Ascending aorta (tissue), 2 donors: ENCODE measurements around the gene LAMC1. TPM values are rescaled to one million over a fixed set of nuclear protein-coding genes. Genes with fewer than 3 reads are reported as not detected.

Experiments used
- DNase-seq, 2 donors: peaks; one replicate each; pipeline ENCODE4 v3.0.0-alpha.2; 2019; ENCODE audit warnings: low spot score in 2 of 2
- H3K27ac ChIP-seq, 2 donors: fragments of 200-600 bp; sonication (generic); one replicate each; pipeline ENCODE4 v1.5.1; 2016 to 2017; ENCODE audit warnings: mild to moderate bottlenecking in 1 of 2
- H3K27me3 ChIP-seq: fragments of 200-600 bp; sonication (generic); one replicate; pipeline ENCODE4 v1.5.1; 2017
- H3K36me3 ChIP-seq, 2 donors: fragments of 200-600 bp; sonication (generic); one replicate each; pipeline ENCODE4 v1.5.1; 2016
- H3K4me1 ChIP-seq, 2 donors: fragments of 200-600 bp; sonication (generic); one replicate each; pipeline ENCODE4 v1.5.1; 2016 to 2017; ENCODE audit warnings: mild to moderate bottlenecking in 1 of 2
- H3K4me3 ChIP-seq, 2 donors: fragments of 200-600 bp; sonication (generic); one replicate each; pipeline ENCODE4 v1.5.1; 2016 to 2017; ENCODE audit warnings: mild to moderate bottlenecking in 1 of 2
- H3K9me3 ChIP-seq, 2 donors: fragments of 200-600 bp; sonication (generic); one replicate each; pipeline ENCODE4 v1.5.1; 2016
- intact Hi-C: fragments of 100-400 bp; cut with DNase I; formaldehyde crosslinking; loops from one replicate; pipeline ENCODE4 v1.15.1; 2023
- total RNA-seq: library from RNA; depleted of rRNA; stranded (reverse); fragments of >200 nt; gene quantifications from one replicate; pipeline ENCODE4 v1.1.0, GENCODE V29; 2016
- TF ChIP-seq, protein P1 (sequence below), 3 experiments: fragments of 200-600 bp in 2 of 3; fragments of 450-650 bp in 1 of 3; sonication (generic) in 2 of 3; IDR thresholded peaks; one replicate each; pipeline ENCODE4 v1.5.1; 2016 to 2019; ENCODE audit warnings: antibody characterized with exemption in 3 of 3, mild to moderate bottlenecking in 1 of 3, moderate library complexity in 1 of 3

LAMC1 gene
- total RNA-seq, 1 donor from 2014 or later = 166 TPM

DNA sequence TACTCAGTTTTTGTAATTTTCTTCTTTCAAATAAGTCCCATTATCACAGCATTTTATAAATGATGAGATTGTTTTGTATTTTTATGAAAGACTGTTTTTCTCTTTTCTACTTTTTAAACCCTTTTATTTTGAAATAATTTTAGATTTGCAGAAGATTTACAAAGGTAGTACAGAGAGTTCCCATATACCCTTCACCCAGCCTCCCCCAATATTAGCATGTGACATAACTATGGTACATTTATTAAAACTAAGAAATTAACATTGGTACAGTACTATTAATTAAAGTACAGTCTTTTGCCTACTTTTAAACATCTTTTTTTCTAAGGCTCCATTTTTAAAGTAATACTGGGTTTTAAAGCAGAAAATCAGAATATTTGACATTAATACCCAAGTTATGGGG, 127.2 kb downstream of the LAMC1 start:
- H3K36me3 ChIP-seq = no peaks in the 10 kb centered on the region
- no peak for DNase-seq
- TF ChIP-seq, protein P1, sequence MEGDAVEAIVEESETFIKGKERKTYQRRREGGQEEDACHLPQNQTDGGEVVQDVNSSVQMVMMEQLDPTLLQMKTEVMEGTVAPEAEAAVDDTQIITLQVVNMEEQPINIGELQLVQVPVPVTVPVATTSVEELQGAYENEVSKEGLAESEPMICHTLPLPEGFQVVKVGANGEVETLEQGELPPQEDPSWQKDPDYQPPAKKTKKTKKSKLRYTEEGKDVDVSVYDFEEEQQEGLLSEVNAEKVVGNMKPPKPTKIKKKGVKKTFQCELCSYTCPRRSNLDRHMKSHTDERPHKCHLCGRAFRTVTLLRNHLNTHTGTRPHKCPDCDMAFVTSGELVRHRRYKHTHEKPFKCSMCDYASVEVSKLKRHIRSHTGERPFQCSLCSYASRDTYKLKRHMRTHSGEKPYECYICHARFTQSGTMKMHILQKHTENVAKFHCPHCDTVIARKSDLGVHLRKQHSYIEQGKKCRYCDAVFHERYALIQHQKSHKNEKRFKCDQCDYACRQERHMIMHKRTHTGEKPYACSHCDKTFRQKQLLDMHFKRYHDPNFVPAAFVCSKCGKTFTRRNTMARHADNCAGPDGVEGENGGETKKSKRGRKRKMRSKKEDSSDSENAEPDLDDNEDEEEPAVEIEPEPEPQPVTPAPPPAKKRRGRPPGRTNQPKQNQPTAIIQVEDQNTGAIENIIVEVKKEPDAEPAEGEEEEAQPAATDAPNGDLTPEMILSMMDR (IDR thresholded peaks at IDR 0.05) = no peak
- H3K9me3 ChIP-seq = no peaks in the 10 kb centered on the region
- H3K4me1 ChIP-seq = peaks cover 0 to 13% of the 10 kb centered on the region in 2 donors
- H3K27me3 ChIP-seq = no peaks in the 10 kb centered on the region
- intact Hi-C loops = loop anchor here (2.0 kb wide), 1 partner anchor 68 kb away; no protein-coding TSS in a partner anchor
- no peak overlapping the region for H3K27ac ChIP-seq
- no peak overlapping the region for H3K4me3 ChIP-seq

DNA sequence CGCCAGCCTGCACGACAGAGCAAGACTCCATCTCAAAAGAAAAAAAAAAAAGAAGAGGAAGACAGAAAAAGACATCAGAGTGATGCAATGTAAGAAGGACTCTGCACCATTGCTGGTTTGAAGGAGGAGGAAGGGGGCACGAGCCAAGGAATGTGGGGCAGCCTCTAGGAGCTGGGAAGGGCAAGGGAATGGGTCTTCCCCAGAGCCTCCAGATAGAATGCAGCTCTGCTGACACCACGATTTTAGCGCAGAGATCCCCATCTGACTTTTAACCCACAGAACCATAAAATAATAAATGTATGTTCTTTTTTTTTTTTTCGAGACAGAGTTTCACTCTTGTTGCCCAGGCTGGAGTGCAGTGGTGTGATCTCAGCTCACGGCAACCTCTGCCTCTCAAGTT, 129.0 kb downstream of the LAMC1 start:
- H3K4me1 ChIP-seq = peaks cover 0 to 13% of the 10 kb centered on the region in 2 donors

DNA sequence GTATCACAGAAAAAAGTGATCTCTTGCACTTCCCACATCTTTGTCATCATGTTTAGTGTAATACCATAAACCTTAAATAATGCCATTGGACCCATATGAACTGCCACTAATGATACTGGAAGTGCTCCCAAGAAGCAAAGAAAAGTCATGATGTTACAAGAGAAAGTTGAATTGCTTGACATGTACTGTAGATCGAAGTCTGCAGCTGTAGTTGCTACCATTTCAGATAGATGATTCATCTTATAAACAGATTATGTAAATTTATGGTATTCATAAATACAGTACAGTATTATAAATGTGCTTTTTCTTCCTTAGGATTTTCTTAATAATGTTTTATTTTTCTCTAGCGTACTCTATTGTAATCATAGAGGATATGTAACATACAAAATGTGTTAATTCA, 132.7 kb downstream of the LAMC1 start:
- Histone ChIP-seq H3K27ac (no peak overlapping the region), H3K4me3 (no peak overlapping the region), H3K4me1 (no peaks in the 10 kb centered on the region), H3K36me3 (no peaks in the 10 kb centered on the region), H3K27me3 (no peaks in the 10 kb centered on the region), H3K9me3 (no peaks in the 10 kb centered on the region)
- intact Hi-C loops = no loop called here
- DNase-seq = no peak
- TF ChIP-seq, protein P1 (IDR thresholded peaks at IDR 0.05) = no peak

More for the DNA sequence above, 129.0 kb downstream of the LAMC1 start:
- H3K9me3 ChIP-seq = no peaks in the 10 kb centered on the region
- H3K36me3 ChIP-seq = no peaks in the 10 kb centered on the region
- no peak overlapping the region for H3K4me3 ChIP-seq
- TF ChIP-seq, protein P1 (IDR thresholded peaks at IDR 0.05) = no peak
- no peak for DNase-seq
- H3K27me3 ChIP-seq = no peaks in the 10 kb centered on the region
- intact Hi-C loops = no loop called here
- no peak overlapping the region for H3K27ac ChIP-seq

DNA sequence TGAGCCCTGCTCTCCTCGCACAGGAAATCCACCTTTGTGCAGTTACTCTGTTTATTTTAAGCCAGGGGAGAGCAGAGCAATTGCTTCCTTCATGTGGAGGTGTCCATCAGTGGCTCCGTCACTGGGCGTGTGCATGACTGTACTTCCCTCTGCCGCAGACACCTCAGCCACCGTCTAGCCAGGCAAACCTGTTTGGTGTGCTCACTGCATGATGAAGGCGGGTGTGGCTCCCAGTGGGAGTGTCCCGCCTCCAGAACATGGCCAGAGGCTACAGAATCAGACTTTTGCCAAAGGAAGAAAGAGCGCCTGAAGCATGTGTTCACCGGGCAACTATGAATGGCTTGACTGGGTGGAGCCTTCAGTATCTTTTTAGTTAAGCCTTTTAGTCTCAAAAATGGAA, 136.7 kb downstream of the LAMC1 start:
- no peak for DNase-seq
- intact Hi-C loops = no loop called here
- no peaks in the 10 kb centered on the region for H3K9me3 ChIP-seq
- H3K27me3 ChIP-seq = no peaks in the 10 kb centered on the region
- TF ChIP-seq, protein P1 (IDR thresholded peaks at IDR 0.05) = no peak
- no peak overlapping the region for H3K27ac ChIP-seq
- no peaks in the 10 kb centered on the region for H3K4me1 ChIP-seq
- H3K4me3 ChIP-seq = no peak overlapping the region
- H3K36me3 ChIP-seq = no peaks in the 10 kb centered on the region

DNA sequence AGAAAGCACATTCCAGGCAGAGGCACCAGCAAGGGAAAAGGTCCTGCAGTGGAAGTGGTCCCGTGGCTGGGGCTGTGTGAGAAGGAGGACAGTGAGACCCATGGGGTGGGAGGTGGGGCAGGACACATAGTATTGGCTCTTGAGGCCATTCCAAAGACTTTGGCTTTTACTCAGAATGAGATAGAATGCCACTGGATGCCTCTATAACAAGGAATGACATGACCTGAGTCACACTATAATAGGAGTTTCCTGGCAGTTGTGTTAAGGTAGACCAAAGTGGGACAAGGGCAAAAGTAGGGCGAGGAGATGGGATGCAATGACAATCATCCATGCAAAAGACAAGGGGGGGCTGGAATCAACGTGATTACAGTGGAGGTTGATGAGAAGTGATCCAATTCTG, 138.2 kb downstream of the LAMC1 start:
- Histone ChIP-seq H3K4me3 (no peak overlapping the region), H3K4me1 (no peaks in the 10 kb centered on the region), H3K9me3 (no peaks in the 10 kb centered on the region), H3K27ac (no peak overlapping the region), H3K36me3 (no peaks in the 10 kb centered on the region), H3K27me3 (no peaks in the 10 kb centered on the region)
- no peak for DNase-seq
- TF ChIP-seq, protein P1 (IDR thresholded peaks at IDR 0.05) = no peak
- intact Hi-C loops = no loop called here

DNA sequence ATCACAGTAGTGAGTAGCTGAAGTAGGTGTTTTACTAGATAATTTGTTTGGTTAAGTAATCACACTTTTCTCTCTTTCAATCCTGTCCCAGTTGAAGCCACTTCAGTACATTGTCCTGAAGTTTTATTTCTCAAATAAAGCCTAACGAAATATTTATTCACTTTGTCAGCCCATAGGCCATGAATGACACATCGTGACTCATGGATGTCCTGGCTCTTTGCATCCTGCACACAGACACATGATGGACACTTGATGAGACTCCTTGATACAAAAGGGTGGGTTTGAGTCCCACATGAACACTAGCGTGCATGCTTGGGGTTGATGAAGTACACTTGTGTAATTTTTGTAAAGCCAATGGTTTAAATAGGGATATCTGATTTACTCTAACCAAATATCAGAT, 140.1 kb downstream of the LAMC1 start:
- TF ChIP-seq, protein P1 (IDR thresholded peaks at IDR 0.05) = no peak
- intact Hi-C loops = no loop called here
- Histone ChIP-seq H3K27me3 (no peaks in the 10 kb centered on the region), H3K4me1 (no peaks in the 10 kb centered on the region), H3K9me3 (no peaks in the 10 kb centered on the region), H3K27ac (no peak overlapping the region), H3K4me3 (no peak overlapping the region), H3K36me3 (no peaks in the 10 kb centered on the region)
- DNase-seq = no peak
